Endothelial cell of umbilical vein (primary cell): ENCODE results near the gene SLC17A9.

ENCODE experiments used
- CTCF ChIP-seq, 2 donors: IDR thresholded peaks; 1 replicate in 1 of 2; 2 replicates in 1 of 2; pipeline ENCODE4 v1.5.1; 2011; ENCODE audit warnings: low read length in 2 of 2, mild to moderate bottlenecking in 2 of 2, moderate library complexity in 2 of 2, control low read depth in 1 of 2, inconsistent platforms in 1 of 2, low read depth in 1 of 2; ENCODE audit not compliant: insufficient read depth in 1 of 2; ENCODE audit errors: extremely low read depth in 1 of 2
- EZH2 ChIP-seq: IDR thresholded peaks from 2 replicates; pipeline ENCODE4 v1.6.1; 2012; ENCODE audit warnings: borderline replicate concordance, low read depth, mild to moderate bottlenecking, moderate library complexity, low read length, inconsistent platforms; ENCODE audit not compliant: severe bottlenecking
- FOS ChIP-seq: IDR thresholded peaks from 2 replicates; pipeline ENCODE4 v1.6.1; 2011; ENCODE audit warnings: mild to moderate bottlenecking, low read length, moderate library complexity, borderline replicate concordance; ENCODE audit not compliant: insufficient read depth
- MAX ChIP-seq: IDR thresholded peaks from 2 replicates; pipeline ENCODE4 v1.6.1; 2011; ENCODE audit not compliant: insufficient read depth, insufficient read length
- MYC ChIP-seq: IDR thresholded peaks from one replicate; pipeline ENCODE4 v1.6.1; 2011; ENCODE audit warnings: mild to moderate bottlenecking, low read depth, low read length
- POLR2A ChIP-seq: IDR thresholded peaks from 2 replicates; pipeline ENCODE4 v1.6.1; 2012; ENCODE audit warnings: low read depth, mild to moderate bottlenecking, control low read depth, low read length
- POLR2AphosphoS5 ChIP-seq: IDR thresholded peaks from 2 replicates; pipeline ENCODE4 v1.6.1; 2012; ENCODE audit warnings: low read depth, mild to moderate bottlenecking, control low read depth, low read length, moderate library complexity; ENCODE audit not compliant: insufficient read depth

GRCh38 chr20:62999580-62999979 is 47.1 kb downstream of the SLC17A9 start:
- TF ChIP-seq EZH2 (no peak), CTCF (IDR thresholded peaks at IDR 0.05; ENCODE audit: extremely low read depth in 1 of 2, insufficient read depth in 1 of 2, low read depth in 1 of 2, low read length in 2 of 2) (no peak), POLR2AphosphoS5 (no peak), POLR2A (no peak), MYC (no peak), FOS (no peak), MAX (no peak)
